ENCODE measurements around the gene CTNNA1.

The CTNNA1 gene

DNA sequence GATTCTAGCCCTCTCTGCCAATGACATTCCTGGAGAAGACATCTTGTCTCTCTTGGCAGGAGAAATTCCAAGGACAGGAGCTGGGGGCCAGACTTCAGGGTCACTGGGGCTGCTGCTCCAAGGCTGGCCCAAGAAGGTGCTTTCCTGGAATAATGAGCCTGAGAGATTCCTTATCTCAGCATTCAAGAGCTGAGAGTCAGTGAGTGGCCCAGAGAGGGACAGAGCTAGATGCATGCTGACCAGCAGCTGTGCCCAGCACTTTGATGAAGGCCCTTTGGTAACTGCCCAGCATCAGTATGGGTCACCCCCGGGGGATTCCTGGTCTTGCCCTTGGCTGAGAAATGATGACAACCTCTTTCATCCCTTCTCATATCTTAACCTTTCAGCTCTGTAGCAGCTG is 47.7 kb upstream of the CTNNA1 start:
- no peak for TF ChIP-seq CTCF (conservative IDR thresholded peaks at IDR 0.05; ENCODE audit: low read length)

GRCh38 chr5:138706655-138707480 is 46.4 kb upstream of the CTNNA1 start:
- Histone ChIP-seq H3K36me3 (ENCODE audit: insufficient read depth, low read length) (no peaks in the 10 kb centered on the region), H2AFZ (ENCODE audit: low read length) (no peak overlapping the region), H3K4me1 (ENCODE audit: insufficient read depth, low read length, poor library complexity, severe bottlenecking) (no peaks in the 10 kb centered on the region), H3K79me2 (ENCODE audit: insufficient read depth, low read length) (no peaks in the 10 kb centered on the region), H3K27me3 (ENCODE audit: insufficient read depth, low read length, poor library complexity, severe bottlenecking) (peaks cover 12% of the 10 kb centered on the region), H4K20me1 (ENCODE audit: insufficient read depth, low read length, poor library complexity, severe bottlenecking) (no peaks in the 10 kb centered on the region), H3K9me2 (replicated peaks; ENCODE audit: low read depth, low read length) (no peaks in the 10 kb centered on the region), H3K4me3 (ENCODE audit: low read length, poor library complexity, severe bottlenecking) (no peak overlapping the region), H3K9ac (ENCODE audit: low read depth, low read length, poor library complexity, severe bottlenecking) (no peak overlapping the region), H3F3A (ENCODE audit: low read depth) (no peaks in the 10 kb centered on the region), H3K4me2 (ENCODE audit: low read depth, low read length, poor library complexity, severe bottlenecking) (no peak overlapping the region), H3K9me3 (ENCODE audit: insufficient read depth, low read depth, low read length) (no peaks in the 10 kb centered on the region)
- no peak for TF ChIP-seq CTCF (conservative IDR thresholded peaks at IDR 0.05; ENCODE audit: low read length)
- no peak for TF ChIP-seq EZH2phosphoT487 (IDR thresholded peaks at IDR 0.05; ENCODE audit: borderline replicate concordance)

More for the DNA sequence above, 47.7 kb upstream of the CTNNA1 start:
- Histone ChIP-seq H3K9ac (ENCODE audit: low read depth, low read length, poor library complexity, severe bottlenecking) (no peak overlapping the region), H3F3A (ENCODE audit: low read depth) (no peaks in the 10 kb centered on the region), H3K36me3 (ENCODE audit: insufficient read depth, low read length) (no peaks in the 10 kb centered on the region), H3K4me1 (ENCODE audit: insufficient read depth, low read length, poor library complexity, severe bottlenecking) (no peaks in the 10 kb centered on the region), H3K9me3 (ENCODE audit: insufficient read depth, low read depth, low read length) (no peaks in the 10 kb centered on the region), H2AFZ (ENCODE audit: low read length) (no peak overlapping the region), H4K20me1 (ENCODE audit: insufficient read depth, low read length, poor library complexity, severe bottlenecking) (no peaks in the 10 kb centered on the region), H3K4me3 (ENCODE audit: low read length, poor library complexity, severe bottlenecking) (no peak overlapping the region), H3K27me3 (ENCODE audit: insufficient read depth, low read length, poor library complexity, severe bottlenecking) (peaks cover 12% of the 10 kb centered on the region), H3K79me2 (ENCODE audit: insufficient read depth, low read length) (no peaks in the 10 kb centered on the region), H3K4me2 (ENCODE audit: low read depth, low read length, poor library complexity, severe bottlenecking) (no peak overlapping the region), H3K9me2 (replicated peaks; ENCODE audit: low read depth, low read length) (no peaks in the 10 kb centered on the region)

- Histone ChIP-seq H3K4me1 (ENCODE audit: insufficient read depth, low read length, poor library complexity, severe bottlenecking) (no peaks in the 10 kb centered on the region), H3K9me2 (replicated peaks; ENCODE audit: low read depth, low read length) (no peaks in the 10 kb centered on the region), H3K4me2 (ENCODE audit: low read depth, low read length, poor library complexity, severe bottlenecking) (no peak overlapping the region), H3K9ac (ENCODE audit: low read depth, low read length, poor library complexity, severe bottlenecking) (no peak overlapping the region), H3K27me3 (ENCODE audit: insufficient read depth, low read length, poor library complexity, severe bottlenecking) (peaks cover 6% of the 10 kb centered on the region), H3K4me3 (ENCODE audit: low read length, poor library complexity, severe bottlenecking) (no peak overlapping the region), H4K20me1 (ENCODE audit: insufficient read depth, low read length, poor library complexity, severe bottlenecking) (no peaks in the 10 kb centered on the region), H2AFZ (ENCODE audit: low read length) (no peak overlapping the region), H3K36me3 (ENCODE audit: insufficient read depth, low read length) (no peaks in the 10 kb centered on the region), H3F3A (ENCODE audit: low read depth) (no peaks in the 10 kb centered on the region), H3K79me2 (ENCODE audit: insufficient read depth, low read length) (no peaks in the 10 kb centered on the region), H3K9me3 (ENCODE audit: insufficient read depth, low read depth, low read length) (no peaks in the 10 kb centered on the region)
- TF ChIP-seq CTCF (conservative IDR thresholded peaks at IDR 0.05; ENCODE audit: low read length) (no peak), EZH2phosphoT487 (IDR thresholded peaks at IDR 0.05; ENCODE audit: borderline replicate concordance) (no peak)
These were observed 44.4 kb upstream of the CTNNA1 start for GRCh38 chr5:138708791-138709190.
